H1 (cell line): ENCODE results near the gene SNX13. TPM values are rescaled to one million over a fixed set of nuclear protein-coding genes. Genes with fewer than 3 reads are reported as not detected.

Source experiments
- CTCF ChIA-PET: fragments of 300-600 bp; sonication (Branson Sonifier 250); formaldehyde crosslinking; loops from one replicate; lab custom pipeline; 2021; ENCODE audit not compliant: partially characterized antibody; lab: Charles Lee
- POLR2A ChIA-PET: fragments of 300-600 bp; sonication (Branson Sonifier 250); formaldehyde crosslinking; loops from one replicate; lab custom pipeline; 2021; ENCODE audit warnings: inconsistent platforms; ENCODE audit not compliant: partially characterized antibody; lab: Charles Lee
- DNase-seq, 2 experiments: peaks; one replicate each; pipeline versions ENCODE4 v3.0.0 to v3.0.0-alpha.2; 2010 to 2022; ENCODE audit warnings: low spot score in 2 of 2, low read depth in 1 of 2, mixed read lengths in 1 of 2
- FAIRE-seq: peaks from 2 replicates; lab custom pipeline; 2011; peaks lifted over from hg19 to GRCh38; lab: Jason Lieb, UNC
- H2AFZ ChIP-seq: 2 replicates; pipeline ENCODE4 v1.8.1; 2012; ENCODE audit warnings: low read length, inconsistent platforms
- H2AK5ac ChIP-seq: 2 replicates; pipeline ENCODE4 v1.6.1; 2013; ENCODE audit warnings: low read depth, low read length
- H2BK120ac ChIP-seq: replicated peaks from 2 replicates; pipeline ENCODE3; 2013; ENCODE audit warnings: low read depth, low read length, inconsistent platforms
- H2BK12ac ChIP-seq: 2 replicates; pipeline ENCODE4 v1.6.1; 2013; ENCODE audit warnings: low read depth, low read length
- H2BK15ac ChIP-seq: 2 replicates; pipeline ENCODE4 v1.6.1; 2013; ENCODE audit warnings: low read length
- H2BK20ac ChIP-seq: 2 replicates; pipeline ENCODE4 v1.6.1; 2013; ENCODE audit warnings: low read length
- H2BK5ac ChIP-seq: 2 replicates; pipeline ENCODE4 v1.6.1; 2013; ENCODE audit warnings: low read depth, low read length
- H3K14ac ChIP-seq: 2 replicates; pipeline ENCODE4 v1.6.1; 2013; ENCODE audit warnings: inconsistent platforms; ENCODE audit not compliant: insufficient read length
- H3K18ac ChIP-seq: 2 replicates; pipeline ENCODE4 v1.6.1; 2013; ENCODE audit warnings: low read length; ENCODE audit errors: extremely low read depth
- H3K23ac ChIP-seq: 2 replicates; pipeline ENCODE4 v1.6.1; 2013; ENCODE audit warnings: inconsistent platforms; ENCODE audit not compliant: insufficient read length
- H3K23me2 ChIP-seq: 2 replicates; pipeline ENCODE4 v1.6.1; 2013; ENCODE audit warnings: low read depth, low read length
- H3K27ac ChIP-seq: 2 replicates; pipeline ENCODE4 v1.6.1; 2011; ENCODE audit warnings: low read depth, low read length, inconsistent platforms
- H3K27me3 ChIP-seq, 4 experiments: replicated peaks in 1 of 4; 1 replicate in 1 of 4; 2 replicates in 3 of 4; pipeline versions ENCODE4 v1.6.1 to v1.8.1; 2011 to 2013; ENCODE audit warnings: low read length in 3 of 4, mild to moderate bottlenecking in 3 of 4, inconsistent platforms in 2 of 4, mixed read lengths in 2 of 4, moderate library complexity in 1 of 4; ENCODE audit not compliant: control insufficient read depth in 3 of 4, insufficient read depth in 3 of 4; ENCODE audit errors: extremely low read depth in 1 of 4
- H3K36me3 ChIP-seq, 4 experiments: 2 replicates each; pipeline versions ENCODE4 v1.6.1 to v1.8.1; 2011 to 2013; ENCODE audit warnings: mild to moderate bottlenecking in 4 of 4, low read length in 3 of 4, moderate library complexity in 2 of 4, control low read depth in 1 of 4, inconsistent platforms in 1 of 4; ENCODE audit not compliant: insufficient read depth in 4 of 4, control insufficient read depth in 2 of 4
- H3K4ac ChIP-seq: replicated peaks from 2 replicates; pipeline ENCODE3; 2013; ENCODE audit warnings: low read length, low read depth, mixed read lengths, inconsistent platforms; ENCODE audit not compliant: insufficient read length
- H3K4me1 ChIP-seq, 4 experiments: replicated peaks in 1 of 4; 1 replicate in 1 of 4; 2 replicates in 3 of 4; pipeline versions ENCODE4 v1.6.1 to v1.8.1; 2011 to 2013; ENCODE audit warnings: low read length in 3 of 4, inconsistent platforms in 2 of 4, mixed read lengths in 1 of 4; ENCODE audit not compliant: insufficient read depth in 4 of 4, control insufficient read depth in 3 of 4
- H3K4me2 ChIP-seq, 2 experiments: 2 replicates each; pipeline versions ENCODE4 v1.6.1 to v1.8.1; 2011 to 2013; ENCODE audit warnings: low read depth in 2 of 2, low read length in 2 of 2, control low read depth in 1 of 2, inconsistent platforms in 1 of 2, mild to moderate bottlenecking in 1 of 2; ENCODE audit not compliant: insufficient read depth in 1 of 2
- H3K4me3 ChIP-seq, 4 experiments: fragments of 200-600, 300-600 bp in 1 of 4; sonication (generic), shearing (Covaris generic), sonication (Bioruptor Twin) in 1 of 4; 2 replicates each; pipeline versions ENCODE4 v1.5.1 to v1.8.1; 2011 to 2016; ENCODE audit warnings: low read length in 4 of 4, low read depth in 3 of 4, control low read depth in 2 of 4, inconsistent platforms in 2 of 4, mild to moderate bottlenecking in 2 of 4, mixed read lengths in 1 of 4, moderate library complexity in 1 of 4; ENCODE audit not compliant: insufficient read depth in 2 of 4; ENCODE audit errors: extremely low read depth in 1 of 4
- H3K56ac ChIP-seq: replicated peaks from 2 replicates; pipeline ENCODE3; 2013; ENCODE audit warnings: low read depth, mild to moderate bottlenecking, mixed read lengths, low read length, inconsistent platforms; ENCODE audit not compliant: insufficient read length
- H3K79me1 ChIP-seq: 2 replicates; pipeline ENCODE4 v1.6.1; 2013; ENCODE audit warnings: low read depth, low read length, control low read depth
- H3K79me2 ChIP-seq, 2 experiments: 2 replicates each; pipeline versions ENCODE4 v1.6.1 to v1.8.1; 2012 to 2013; ENCODE audit warnings: low read length in 2 of 2, mild to moderate bottlenecking in 2 of 2, inconsistent platforms in 1 of 2; ENCODE audit not compliant: insufficient read depth in 2 of 2, control insufficient read depth in 1 of 2
- H3K9ac ChIP-seq, 4 experiments: replicated peaks in 1 of 4; 1 replicate in 1 of 4; 2 replicates in 3 of 4; pipeline versions ENCODE4 v1.6.1 to v1.8.1; 2011 to 2013; ENCODE audit warnings: low read depth in 3 of 4, low read length in 3 of 4, control low read depth in 2 of 4, mild to moderate bottlenecking in 2 of 4, moderate library complexity in 2 of 4, inconsistent platforms in 1 of 4; ENCODE audit errors: extremely low read depth in 1 of 4
- H3K9me3 ChIP-seq, 2 experiments: 2 replicates each; pipeline versions ENCODE4 v1.6.1 to v1.8.1; 2012 to 2013; ENCODE audit warnings: mild to moderate bottlenecking in 2 of 2, moderate library complexity in 2 of 2, control low read depth in 1 of 2, inconsistent platforms in 1 of 2, low read depth in 1 of 2, low read length in 1 of 2, mixed read lengths in 1 of 2; ENCODE audit not compliant: insufficient read depth in 2 of 2
- H4K20me1 ChIP-seq, 2 experiments: replicated peaks in 1 of 2; 2 replicates each; pipeline versions ENCODE3 to v1.8.1; 2011 to 2013; ENCODE audit warnings: inconsistent platforms in 2 of 2, low read length in 2 of 2, mild to moderate bottlenecking in 1 of 2; ENCODE audit not compliant: insufficient read depth in 2 of 2, control insufficient read depth in 1 of 2
- H4K5ac ChIP-seq: 2 replicates; pipeline ENCODE4 v1.6.1; 2013; ENCODE audit warnings: low read length, low read depth, mixed read lengths, inconsistent platforms; ENCODE audit not compliant: insufficient read length
- H4K8ac ChIP-seq: 2 replicates; pipeline ENCODE4 v1.8.0; 2013; ENCODE audit warnings: mild to moderate bottlenecking, moderate library complexity, low read length, inconsistent platforms; ENCODE audit not compliant: insufficient read depth; ENCODE audit errors: extremely low read depth
- H4K91ac ChIP-seq: replicated peaks from 2 replicates; pipeline ENCODE3; 2013; ENCODE audit warnings: low read length, mixed read lengths, inconsistent platforms; ENCODE audit not compliant: insufficient read length
- ATF2 ChIP-seq: IDR thresholded peaks from 2 replicates; pipeline ENCODE4 v1.6.1; 2012; ENCODE audit warnings: low read length, inconsistent platforms
- BCL11A ChIP-seq, 2 experiments: IDR thresholded peaks; one replicate each; pipeline ENCODE4 v1.6.1; 2011; ENCODE audit warnings: low read depth in 2 of 2, low read length in 2 of 2, mild to moderate bottlenecking in 2 of 2
- BRCA1 ChIP-seq: IDR thresholded peaks from 2 replicates; pipeline ENCODE4 v1.6.1; 2012; ENCODE audit warnings: low read depth, low read length, improper control_type of control experiment
- CBX8 ChIP-seq: fragments of 300-800, 300-1000 bp; sonication (generic); IDR thresholded peaks from 2 replicates; pipeline ENCODE4 v1.7.1; 2016; ENCODE audit warnings: low read depth, low read length, borderline replicate concordance
- CEBPB ChIP-seq: IDR thresholded peaks from 2 replicates; pipeline ENCODE4 v1.6.1; 2012; ENCODE audit warnings: low read depth, low read length
- CHD1 ChIP-seq: IDR thresholded peaks from 2 replicates; pipeline ENCODE4 v1.6.1; 2012; ENCODE audit warnings: low read depth, low read length, improper control_type of control experiment
- GABPA ChIP-seq: IDR thresholded peaks from 2 replicates; pipeline ENCODE4 v1.6.1; 2011; ENCODE audit warnings: mild to moderate bottlenecking, low read length, moderate library complexity, borderline replicate concordance; ENCODE audit not compliant: insufficient read depth
- GTF2F1 ChIP-seq: IDR thresholded peaks from 2 replicates; pipeline ENCODE4 v1.6.1; 2012; ENCODE audit warnings: low read depth, low read length, improper control_type of control experiment, borderline replicate concordance
- JUN ChIP-seq: IDR thresholded peaks from 2 replicates; pipeline ENCODE4 v1.6.1; 2011; ENCODE audit warnings: low read depth, mild to moderate bottlenecking, improper control_type of control experiment, low read length
- RBBP5 ChIP-seq: IDR thresholded peaks from 2 replicates; pipeline ENCODE4 v1.7.1; 2012; ENCODE audit warnings: low read depth, mild to moderate bottlenecking, inconsistent platforms, low read length, moderate library complexity, borderline replicate concordance
- SUZ12 ChIP-seq: fragments of 200-600 bp; sonication (generic); IDR thresholded peaks from 2 replicates; pipeline ENCODE4 v1.6.1; 2012; ENCODE audit warnings: mild to moderate bottlenecking, inconsistent platforms, low read length, moderate library complexity, mixed read lengths
- TAF7 ChIP-seq: optimal IDR thresholded peaks from 2 replicates; pipeline ENCODE3; 2011; ENCODE audit warnings: low read depth, mild to moderate bottlenecking, inconsistent platforms, low read length, moderate library complexity, borderline replicate concordance
- ZNF274 ChIP-seq: IDR thresholded peaks from 2 replicates; pipeline ENCODE4 v1.7.0; 2012; ENCODE audit warnings: low read length, borderline replicate concordance; ENCODE audit errors: extremely low read depth
- WGBS, 2 experiments: shearing (Covaris generic) in 1 of 2; methylation state at CpG; one replicate each; pipeline versions ENCODE4 v1.1.6 to v1.1.7; 2013 to 2015; ENCODE audit warnings: low lambda C conversion rate in 2 of 2, mixed read lengths in 2 of 2, inconsistent platforms in 1 of 2, low coverage in 1 of 2, missing lambda C conversion rate in 1 of 2; ENCODE audit not compliant: insufficient replicate concordance in 2 of 2, insufficient coverage in 1 of 2, insufficient read length in 1 of 2; ENCODE audit errors: extremely low coverage in 1 of 2, missing lambda C conversion rate in 1 of 2; 5-methylcytosine and 5-hydroxymethylcytosine counted together
- polyA plus RNA-seq, 7 experiments: library from polyadenylated mRNA; depleted of rRNA in 3 of 7; stranded (reverse) in 5 of 7; unstranded in 2 of 7; fragments of >200 nt in 5 of 7; fragments of 200-250 nt in 2 of 7; gene quantifications; 1 replicate in 5 of 7; 2 replicates in 1 of 7; 4 replicates in 1 of 7; pipeline versions ENCODE4 v1.2.1 to v1.2.3, GENCODE V29; 2011 to 2013; ENCODE audit warnings: missing spikeins in 2 of 7, mixed read lengths in 2 of 7
- total RNA-seq: library from RNA; stranded (reverse); fragmentation: NEBNext Ultra II Directional; extraction: Animal tissue kit (Norgen Biotek cat#: 25700); gene quantifications from 2 replicates; pipeline ENCODE4 v1.2.1, GENCODE V29; 2021

The SNX13 gene
- total and polyA plus RNA-seq, 2 of the 8 experiments (the other 6 are each of a cell fraction or from before 2014, with no cell fraction given): 5.5 to 27.4 TPM

- WGBS, 2 experiments: 90% methylated on average over 1 of the region's 1 CpG; no CpG with 5 or more reads in 1 of the 2 experiments
- Histone ChIP-seq H3K4me1 (peaks cover 4 to 18% (median 8%) of the 10 kb centered on the region in 4 experiments), H3K79me1 (peaks cover 5% of the 10 kb centered on the region; the same call in 1 of the 2 replicates), H2AK5ac (no peak overlapping the region), H3K23me2 (no peaks in the 10 kb centered on the region), H2BK120ac (no peak overlapping the region), H4K20me1 (peaks cover 0 to 3% of the 10 kb centered on the region in 2 experiments), H3K27me3 (no peaks in the 10 kb centered on the region), H3K18ac (no peak overlapping the region), H3K9ac (no peak overlapping the region), H2AFZ (no peak overlapping the region), H3K14ac (no peak overlapping the region), H3K27ac (no peak overlapping the region), H3K36me3 (no peaks in the 10 kb centered on the region), H2BK20ac (no peak overlapping the region), H3K4me3 (no peak overlapping the region), H3K56ac (no peak overlapping the region), H4K5ac (no peak overlapping the region), H3K23ac (no peak overlapping the region), H4K91ac (no peak overlapping the region), H2BK5ac (no peak overlapping the region), H3K4me2 (no peak overlapping the region), H3K4ac (no peak overlapping the region), H3K9me3 (no peaks in the 10 kb centered on the region), H4K8ac (no peak overlapping the region; the same call in 1 of the 2 replicates), H2BK15ac (no peak overlapping the region), H2BK12ac (no peak overlapping the region), H3K79me2 (peaks cover 0 to 49% of the 10 kb centered on the region in 2 experiments; a peak in 2 of 4 replicates)
- ChIA-PET POLR2A (no interaction called here), CTCF (no interaction called here)
- FAIRE-seq (no peak), DNase-seq (no peak)
- no peak for TF ChIP-seq BCL11A (IDR thresholded peaks at IDR 0.05; ENCODE audit: low read depth in 2 of 2, low read length in 2 of 2)
- TF ChIP-seq JUN: no peak
- TF ChIP-seq CHD1: no peak
- no peak for TF ChIP-seq GABPA
- no peak for TF ChIP-seq BRCA1
- TF ChIP-seq TAF7: no peak
- no peak for TF ChIP-seq SUZ12
- no peak for TF ChIP-seq CEBPB
- TF ChIP-seq ZNF274: no peak
- TF ChIP-seq CBX8: no peak
- TF ChIP-seq GTF2F1: no peak
- no peak for TF ChIP-seq ATF2
- TF ChIP-seq RBBP5: no peak
Observed at GRCh38 chr7:17900464-17900863, 39.8 kb downstream of the SNX13 start.
